Pons (tissue), 1 donor: ENCODE results near the gene HSPG2.

ENCODE experiments used
- DNase-seq: peaks from one replicate; pipeline ENCODE4 v3.0.0-alpha.2; 2016; ENCODE audit warnings: low spot score

Gene HSPG2

DNA sequence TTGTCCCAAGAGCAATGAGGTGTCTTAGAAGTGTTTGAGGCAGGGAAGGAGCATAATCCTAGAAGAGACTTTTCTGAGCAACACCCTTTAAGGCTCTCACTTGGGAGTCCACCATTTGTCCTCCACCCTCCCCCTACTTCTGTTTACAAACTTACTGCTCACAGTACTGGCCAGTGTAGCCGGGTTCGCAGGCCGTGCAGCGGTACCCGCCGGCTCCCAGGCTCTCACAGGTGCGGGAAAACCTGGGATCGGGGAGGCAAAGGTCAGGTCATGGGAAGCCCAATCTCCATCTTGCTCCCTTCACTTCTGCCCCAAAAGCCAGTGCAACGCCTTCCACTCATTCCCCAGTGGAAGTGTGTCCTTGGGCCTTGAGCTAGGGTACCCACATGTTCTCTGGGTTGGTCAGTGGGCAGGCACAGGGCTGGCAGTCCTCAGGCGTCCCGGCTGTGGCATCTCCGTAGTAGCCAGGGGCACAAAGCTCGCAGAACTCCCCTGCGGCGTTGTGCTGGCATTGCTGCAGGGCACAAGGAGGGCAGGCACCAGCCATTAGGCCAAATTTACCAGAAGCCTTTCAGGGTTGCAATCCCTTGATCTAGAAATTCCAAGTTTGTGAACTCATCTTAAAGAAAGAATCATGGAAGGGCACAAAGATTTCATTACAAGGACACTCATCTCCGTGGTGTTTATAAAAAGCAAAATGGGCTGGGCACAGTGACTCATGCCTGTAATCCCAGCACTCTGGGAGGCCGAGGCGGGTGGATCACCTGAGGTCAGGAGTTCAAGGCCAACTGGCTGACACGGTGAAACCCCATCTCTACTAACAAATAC, 75.3 kb downstream of the HSPG2 start:
- no peak for DNase-seq

DNA sequence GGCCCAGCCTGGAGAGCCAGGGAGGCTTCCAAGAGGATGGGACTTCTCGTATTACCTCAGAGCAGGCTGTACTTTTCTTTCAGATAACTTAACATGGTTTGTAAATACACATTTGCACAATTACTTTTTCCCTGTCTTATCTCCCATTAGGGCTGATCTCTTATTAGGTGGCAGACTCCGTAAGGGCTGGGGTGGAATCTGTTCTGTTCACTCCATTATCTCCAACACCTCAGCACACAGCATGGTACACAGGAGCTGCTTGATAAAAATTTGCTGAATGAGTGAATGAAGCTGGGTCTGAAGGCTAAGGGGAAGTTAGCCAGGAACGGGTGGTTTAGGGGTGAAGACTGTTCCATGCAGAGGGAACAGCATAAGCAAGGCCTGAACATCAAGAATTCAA, 76.1 kb downstream of the HSPG2 start:
- DNase-seq, result no peak

- no peak for DNase-seq
Observed at GRCh38 chr1:21859669-21860179, 77.4 kb downstream of the HSPG2 start.

- no peak for DNase-seq
Observed at GRCh38 chr1:21857840-21858670, 79.1 kb downstream of the HSPG2 start.

DNA sequence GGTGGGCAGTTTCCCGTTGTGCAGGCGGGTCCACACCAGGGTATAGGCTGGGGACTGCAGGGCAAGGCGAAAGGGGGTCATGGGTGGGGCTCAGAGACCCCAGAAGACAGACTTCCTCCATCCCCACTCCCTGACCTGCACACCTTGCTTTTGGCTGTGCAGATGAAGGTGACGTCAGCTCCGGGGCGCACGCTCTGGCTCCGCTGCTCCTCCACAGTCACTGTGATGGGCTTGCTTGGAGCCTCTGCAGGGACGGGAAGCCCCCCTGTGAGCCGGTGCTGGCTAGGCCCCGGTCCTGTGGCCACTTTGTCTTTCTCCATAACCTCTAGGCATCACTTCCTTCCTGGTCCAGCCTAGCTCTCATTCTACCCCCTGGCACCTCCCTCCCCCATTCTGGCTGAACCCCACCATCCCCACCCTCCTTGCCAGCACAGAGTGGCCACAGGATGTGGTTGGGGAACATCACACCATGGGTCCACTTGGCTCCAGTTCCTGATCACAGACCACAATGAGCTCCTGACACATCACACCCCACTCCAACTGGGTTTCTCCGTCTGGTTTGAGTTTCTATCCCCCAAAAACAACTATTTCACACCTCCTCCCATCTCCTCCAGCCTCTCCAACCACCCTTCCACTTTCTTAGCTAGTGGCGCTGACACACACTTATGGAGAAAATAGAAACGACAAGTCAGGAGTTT, 79.8 kb downstream of the HSPG2 start:
- DNase-seq, result no peak

DNA sequence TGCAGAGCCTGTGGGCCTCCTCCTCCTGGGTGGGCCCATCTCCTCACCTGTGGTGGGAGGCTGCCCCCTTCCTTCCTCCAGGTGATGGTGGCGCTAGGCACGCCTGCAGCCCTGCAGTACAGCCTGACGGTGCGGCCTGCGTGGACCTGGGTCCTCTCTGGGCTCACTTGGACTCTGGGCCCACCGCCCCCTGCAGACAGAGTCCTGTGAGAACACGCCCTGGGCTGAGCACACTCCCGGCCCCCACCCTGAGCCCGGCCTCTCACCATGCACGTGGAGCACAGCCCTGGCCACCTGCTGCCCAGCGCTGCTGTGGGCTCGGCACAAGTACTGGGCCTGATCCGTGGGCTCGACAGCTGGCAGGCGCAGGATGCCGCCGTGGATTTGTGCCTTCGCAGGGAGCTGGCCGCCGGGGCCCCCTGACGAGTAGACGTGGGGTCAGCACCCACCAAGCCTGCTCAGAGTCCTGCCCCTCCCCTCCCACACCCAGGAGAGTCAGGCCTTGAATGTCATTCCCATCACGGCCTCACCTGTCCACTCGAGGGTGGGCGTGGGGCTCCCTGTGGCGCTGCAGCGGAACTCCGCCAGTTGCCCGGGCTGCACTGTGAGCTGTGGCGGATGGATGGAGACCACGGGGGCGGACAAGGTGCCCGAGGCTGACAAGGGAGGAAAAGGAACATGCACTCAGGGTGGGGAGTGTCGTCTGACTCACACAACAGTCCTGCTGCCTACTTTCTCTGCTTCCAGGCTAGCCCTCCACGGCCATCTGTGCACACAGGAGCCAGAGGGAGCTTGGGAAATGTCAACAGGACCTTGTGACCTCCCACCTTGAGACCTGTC, 81.6 kb downstream of the HSPG2 start:
- DNase-seq, result no peak

GRCh38 chr1:21854751-21855131, 82.4 kb downstream of the HSPG2 start:
- no peak for DNase-seq

DNA sequence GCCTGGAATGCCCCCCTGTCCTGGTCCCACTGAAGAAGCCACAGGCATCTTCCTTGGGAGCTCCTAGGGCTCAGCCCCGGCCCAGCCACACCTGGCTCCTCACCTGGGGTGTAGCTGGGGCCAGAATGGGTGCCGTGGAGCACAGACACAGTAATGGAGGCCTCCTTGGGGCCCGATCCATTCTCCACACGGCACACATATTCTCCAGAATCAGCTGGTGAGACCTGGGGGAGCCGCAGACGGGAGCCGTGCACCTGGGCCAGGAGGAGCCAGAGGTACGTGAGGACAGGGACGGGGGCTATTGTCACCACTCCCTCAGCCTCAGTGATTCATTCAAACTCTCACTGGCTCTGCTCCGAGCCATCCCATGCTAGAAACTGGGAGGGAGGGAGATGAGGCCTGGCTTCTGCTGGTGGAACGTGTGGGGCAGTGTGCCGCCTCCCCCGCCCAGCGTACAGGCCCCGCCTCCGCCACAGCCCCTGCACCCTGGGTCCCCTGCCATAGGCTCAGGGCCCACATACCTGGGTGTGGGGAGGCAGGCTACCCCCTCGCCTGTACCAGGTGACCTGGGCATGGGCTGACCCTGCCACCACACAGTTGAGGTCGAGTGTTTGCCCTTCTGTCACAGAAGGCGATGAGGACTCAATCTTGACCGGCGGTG, 82.9 kb downstream of the HSPG2 start:
- no peak for DNase-seq

GRCh38 chr1:21853131-21853427, 84.0 kb downstream of the HSPG2 start:
- DNase-seq, result no peak

GRCh38 chr1:21852282-21853130, 84.6 kb downstream of the HSPG2 start:
- no peak for DNase-seq

GRCh38 chr1:21851430-21852250, 85.5 kb downstream of the HSPG2 start:
- no peak for DNase-seq

DNA sequence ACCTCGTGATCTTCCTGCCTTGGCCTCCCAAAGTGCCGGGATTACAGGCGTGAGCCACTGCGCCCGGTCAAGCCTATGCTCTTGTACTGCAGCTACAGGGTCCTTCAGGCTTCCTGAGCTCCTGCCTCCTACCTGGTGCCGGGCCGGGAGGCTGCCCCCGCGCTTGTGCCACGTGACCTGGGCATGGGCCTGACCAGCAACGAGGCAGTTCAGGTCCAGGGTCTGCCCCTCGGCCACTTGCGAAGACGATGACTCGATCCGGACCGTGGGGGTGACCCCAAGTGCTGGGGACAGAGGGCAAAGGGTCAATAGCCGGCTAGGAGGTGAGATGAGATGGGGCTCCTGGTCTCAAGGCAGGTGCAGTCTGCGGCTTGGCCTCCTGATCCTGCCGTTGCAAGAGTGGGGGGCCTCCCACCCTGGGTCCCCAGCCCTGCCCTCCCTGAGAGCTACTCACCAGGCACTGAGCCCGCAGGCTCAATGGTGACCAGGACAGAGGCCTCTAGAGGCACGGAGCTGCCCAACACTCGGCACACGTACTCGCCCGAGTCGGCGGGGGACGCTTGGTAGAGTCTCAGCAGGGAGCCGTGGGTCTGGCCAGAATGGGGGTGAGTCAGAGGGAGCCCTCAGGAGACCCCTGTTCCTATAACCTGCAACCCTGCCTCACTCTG, 87.1 kb downstream of the HSPG2 start:
- no peak for DNase-seq

- no peak for DNase-seq
Observed at GRCh38 chr1:21848524-21849174, 88.5 kb downstream of the HSPG2 start.

DNA sequence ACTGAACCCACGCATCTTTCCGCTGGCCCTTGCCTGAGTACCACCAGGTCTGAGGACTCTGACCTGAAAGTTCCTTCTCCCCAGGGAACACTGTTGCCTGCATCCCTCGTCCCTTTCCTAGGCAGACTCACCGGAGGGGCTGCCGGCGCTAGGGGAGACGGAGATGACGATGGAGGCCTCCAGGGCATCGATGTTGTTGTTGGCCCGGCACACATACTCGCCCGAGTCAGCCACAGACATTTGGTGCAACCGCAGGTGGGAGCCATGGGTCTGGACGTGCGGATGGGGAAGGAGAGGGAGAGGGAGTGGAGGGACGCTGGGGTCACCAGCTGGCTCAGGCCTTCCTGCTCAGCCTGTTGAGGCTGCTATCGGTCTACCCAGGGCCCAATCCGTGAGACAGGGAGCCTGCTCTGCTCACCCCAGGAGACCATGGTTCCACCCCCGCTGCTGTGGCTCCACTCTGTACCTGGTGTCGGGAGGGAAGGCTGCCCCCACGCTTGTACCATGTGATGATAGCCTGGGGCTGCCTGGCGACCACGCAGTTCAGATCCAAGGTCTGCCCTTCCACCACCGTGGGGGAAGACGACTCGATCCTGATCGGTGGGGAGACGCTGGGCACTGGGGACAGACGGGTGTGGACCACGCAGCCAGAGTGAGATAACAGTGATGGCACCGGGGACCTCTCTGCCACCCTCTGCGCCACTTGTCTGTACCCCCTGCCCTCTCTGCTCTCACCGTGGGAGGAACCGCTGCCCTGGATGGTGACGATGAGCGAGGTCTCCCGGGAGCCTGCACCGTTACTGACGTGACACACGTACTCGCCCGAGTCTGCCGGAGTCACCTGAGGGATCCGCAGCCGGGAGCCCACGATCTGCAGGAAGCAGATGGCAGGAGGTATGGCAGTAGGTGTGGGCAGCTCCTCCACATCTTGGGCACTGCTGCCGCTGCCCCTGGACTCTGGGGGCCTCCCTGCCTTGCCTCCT, 89.6 kb downstream of the HSPG2 start:
- DNase-seq, result no peak

GRCh38 chr1:21845646-21846641, 91.2 kb downstream of the HSPG2 start:
- no peak for DNase-seq

GRCh38 chr1:21843996-21844395, 93.1 kb downstream of the HSPG2 start:
- DNase-seq, result no peak
